H9 (cell line): ENCODE measurements around the gene CREB1. TPM values are rescaled to one million over a fixed set of nuclear protein-coding genes. Genes with fewer than 3 reads are reported as not detected.

Experiments
- DNase-seq: peaks from one replicate; pipeline ENCODE4 v3.0.0-alpha.2; 2017
- H2AFZ ChIP-seq: one replicate; pipeline ENCODE4 v1.6.1; 2013; ENCODE audit warnings: mild to moderate bottlenecking, low read length, control low read depth, moderate library complexity
- H2AK5ac ChIP-seq: 2 replicates; pipeline ENCODE4 v1.6.1; 2013; ENCODE audit warnings: low read length, control low read depth, mixed read lengths; ENCODE audit not compliant: insufficient read length
- H2BK120ac ChIP-seq: one replicate; pipeline ENCODE4 v1.6.1; 2013; ENCODE audit warnings: low read depth, mild to moderate bottlenecking, low read length, control low read depth, inconsistent platforms; ENCODE audit not compliant: poor library complexity, severe bottlenecking
- H2BK12ac ChIP-seq: 2 replicates; pipeline ENCODE4 v1.6.1; 2013; ENCODE audit warnings: low read length, control low read depth, mixed read lengths, low read depth; ENCODE audit not compliant: insufficient read length
- H2BK15ac ChIP-seq: 2 replicates; pipeline ENCODE4 v1.6.1; 2013; ENCODE audit warnings: low read depth, low read length, control low read depth
- H2BK20ac ChIP-seq: one replicate; pipeline ENCODE4 v1.6.1; 2013; ENCODE audit warnings: low read depth, mild to moderate bottlenecking, low read length, control low read depth, inconsistent platforms; ENCODE audit not compliant: poor library complexity, severe bottlenecking
- H2BK5ac ChIP-seq: 2 replicates; pipeline ENCODE4 v1.6.1; 2013; ENCODE audit warnings: low read length, control low read depth, mixed read lengths; ENCODE audit not compliant: insufficient read length
- H3K14ac ChIP-seq: 2 replicates; pipeline ENCODE4 v1.6.1; 2013; ENCODE audit warnings: low read length, control low read depth; ENCODE audit not compliant: insufficient read depth
- H3K18ac ChIP-seq: 2 replicates; pipeline ENCODE4 v1.6.1; 2013; ENCODE audit warnings: low read depth, mild to moderate bottlenecking, mixed read lengths, low read length, control low read depth; ENCODE audit not compliant: insufficient read length
- H3K23ac ChIP-seq: 2 replicates; pipeline ENCODE4 v1.6.1; 2013; ENCODE audit warnings: low read length, control low read depth, mixed read lengths, low read depth; ENCODE audit not compliant: insufficient read length
- H3K23me2 ChIP-seq: 2 replicates; pipeline ENCODE4 v1.6.1; 2013; ENCODE audit warnings: low read depth, mild to moderate bottlenecking, mixed read lengths, low read length, control low read depth; ENCODE audit not compliant: insufficient read length, poor library complexity, severe bottlenecking
- H3K27ac ChIP-seq: 2 replicates; pipeline ENCODE4 v1.5.1; 2013; ENCODE audit warnings: low read length, control low read depth, mixed read lengths, low read depth; ENCODE audit not compliant: insufficient read length
- H3K27me3 ChIP-seq: 2 replicates; pipeline ENCODE4 v1.6.1; 2013; ENCODE audit warnings: low read length, control low read depth, inconsistent platforms; ENCODE audit not compliant: insufficient read depth
- H3K4ac ChIP-seq: 2 replicates; pipeline ENCODE4 v1.6.1; 2013; ENCODE audit warnings: low read depth, mild to moderate bottlenecking, control low read depth, inconsistent platforms, low read length, moderate library complexity
- H3K4me1 ChIP-seq: 2 replicates; pipeline ENCODE4 v1.6.1; 2013; ENCODE audit warnings: low read length, control low read depth, inconsistent platforms; ENCODE audit not compliant: insufficient read depth
- H3K4me2 ChIP-seq: 2 replicates; pipeline ENCODE4 v1.6.1; 2013; ENCODE audit warnings: low read length, control low read depth, mixed read lengths; ENCODE audit not compliant: insufficient read length, insufficient read depth
- H3K56ac ChIP-seq: 2 replicates; pipeline ENCODE4 v1.6.1; 2013; ENCODE audit warnings: low read depth, mild to moderate bottlenecking, mixed read lengths, low read length, control low read depth; ENCODE audit not compliant: insufficient read length
- H3K79me1 ChIP-seq: 2 replicates; pipeline ENCODE4 v1.6.1; 2013; ENCODE audit warnings: low read depth, mild to moderate bottlenecking, moderate library complexity, low read length, control low read depth, inconsistent platforms; ENCODE audit not compliant: insufficient read depth, poor library complexity, severe bottlenecking
- H3K79me2 ChIP-seq: 2 replicates; pipeline ENCODE4 v1.6.1; 2013; ENCODE audit warnings: low read length, control low read depth, inconsistent platforms; ENCODE audit not compliant: insufficient read depth
- H3K9ac ChIP-seq: 2 replicates; pipeline ENCODE4 v1.6.1; 2013; ENCODE audit warnings: low read length, control low read depth, mixed read lengths; ENCODE audit not compliant: insufficient read length; ENCODE audit errors: extremely low read depth
- H3K9me3 ChIP-seq: one replicate; pipeline ENCODE4 v1.6.1; 2013; ENCODE audit warnings: low read depth, low read length, inconsistent platforms; ENCODE audit not compliant: control insufficient read depth
- H3T11ph ChIP-seq: one replicate; pipeline ENCODE4 v1.6.1; 2013; ENCODE audit warnings: mild to moderate bottlenecking, low read length, control low read depth, inconsistent platforms
- H4K20me1 ChIP-seq: one replicate; pipeline ENCODE4 v1.6.1; 2013; ENCODE audit not compliant: control insufficient read depth, insufficient read length, insufficient read depth
- H4K5ac ChIP-seq: 2 replicates; pipeline ENCODE4 v1.6.1; 2013; ENCODE audit warnings: low read depth, mild to moderate bottlenecking, mixed read lengths, low read length, control low read depth; ENCODE audit not compliant: insufficient read length
- H4K8ac ChIP-seq: replicated peaks from 2 replicates; pipeline ENCODE4 v1.6.1; 2013; ENCODE audit warnings: low read length, control low read depth, mixed read lengths, low read depth; ENCODE audit not compliant: insufficient read length
- H4K91ac ChIP-seq: 2 replicates; pipeline ENCODE4 v1.6.1; 2013; ENCODE audit warnings: low read depth, mild to moderate bottlenecking, moderate library complexity, mixed read lengths, low read length, control low read depth; ENCODE audit not compliant: insufficient read length
- H3K27ac Mint-ChIP-seq, 3 experiments: 2 replicates in 2 of 3; 3 replicates in 1 of 3; pipeline ENCODE4 v1.8.0; 2020 to 2021; ENCODE audit warnings: mixed read lengths in 3 of 3, mild to moderate bottlenecking in 1 of 3, moderate library complexity in 1 of 3
- H3K27me3 Mint-ChIP-seq: 2 replicates; pipeline ENCODE4 v1.8.0; 2021; ENCODE audit warnings: low read depth, mild to moderate bottlenecking, moderate library complexity, mixed read lengths
- H3K36me3 Mint-ChIP-seq, 3 experiments: 2 replicates in 2 of 3; 3 replicates in 1 of 3; pipeline ENCODE4 v1.8.0; 2020 to 2021; ENCODE audit warnings: low read depth in 3 of 3, mixed read lengths in 3 of 3; ENCODE audit not compliant: insufficient read depth in 1 of 3
- H3K4me1 Mint-ChIP-seq, 2 experiments: 2 replicates each; pipeline ENCODE4 v1.8.0; 2020; ENCODE audit warnings: mixed read lengths in 2 of 2
- H3K4me3 Mint-ChIP-seq, 2 experiments: 2 replicates in 1 of 2; 3 replicates in 1 of 2; pipeline ENCODE4 v1.8.0; 2020 to 2021; ENCODE audit warnings: mild to moderate bottlenecking in 2 of 2, mixed read lengths in 2 of 2, moderate library complexity in 1 of 2
- H3K9me3 Mint-ChIP-seq, 2 experiments: 2 replicates in 1 of 2; 3 replicates in 1 of 2; pipeline ENCODE4 v1.8.0; 2020; ENCODE audit warnings: mild to moderate bottlenecking in 2 of 2, mixed read lengths in 2 of 2, moderate library complexity in 1 of 2
- total RNA-seq: library from RNA; stranded (reverse); gene quantifications from 2 replicates; pipeline ENCODE4 v1.2.1, GENCODE V29; 2021
- TF ChIP-seq, protein P1 (sequence below): fragments of 200-600 bp; sonication (generic); conservative IDR thresholded peaks from 3 replicates; pipeline ENCODE4 v1.8.0; 2021; ENCODE audit warnings: antibody characterized with exemption, mild to moderate bottlenecking

Gene CREB1
- total RNA-seq, 1 experiment from 2014 or later, result 103 TPM

- DNase-seq, result no peak
- Histone ChIP-seq H3K9me3 (no peaks in the 10 kb centered on the region), H4K8ac (no peak overlapping the region), H2BK120ac (no peak overlapping the region), H3K27me3 (no peaks in the 10 kb centered on the region), H3T11ph (no peak overlapping the region), H3K27ac (no peak overlapping the region), H3K4me1 (no peaks in the 10 kb centered on the region), H3K79me1 (no peaks in the 10 kb centered on the region), H2BK20ac (no peak overlapping the region), H3K56ac (no peak overlapping the region), H3K14ac (no peak overlapping the region), H2AK5ac (no peak overlapping the region), H4K5ac (no peak overlapping the region), H3K18ac (no peak overlapping the region), H3K23me2 (no peaks in the 10 kb centered on the region), H2AFZ (no peak overlapping the region), H2BK12ac (no peak overlapping the region), H3K79me2 (no peaks in the 10 kb centered on the region), H3K4ac (no peak overlapping the region), H3K23ac (no peak overlapping the region), H2BK15ac (no peak overlapping the region), H4K20me1 (no peaks in the 10 kb centered on the region), H4K91ac (no peak overlapping the region), H3K9ac (no peak overlapping the region), H3K4me2 (no peak overlapping the region), H2BK5ac (no peak overlapping the region)
- Mint-ChIP-seq H3K27me3 (no peaks in the 10 kb centered on the region), H3K4me1 (no peaks in the 10 kb centered on the region), H3K27ac (no peak overlapping the region), H3K4me3 (no peak overlapping the region), H3K9me3 (no peaks in the 10 kb centered on the region), H3K36me3 (peaks cover 0 to 31% (median 29%) of the 10 kb centered on the region in 3 experiments; a peak in 5 of 7 replicates)
- TF ChIP-seq, protein P1, sequence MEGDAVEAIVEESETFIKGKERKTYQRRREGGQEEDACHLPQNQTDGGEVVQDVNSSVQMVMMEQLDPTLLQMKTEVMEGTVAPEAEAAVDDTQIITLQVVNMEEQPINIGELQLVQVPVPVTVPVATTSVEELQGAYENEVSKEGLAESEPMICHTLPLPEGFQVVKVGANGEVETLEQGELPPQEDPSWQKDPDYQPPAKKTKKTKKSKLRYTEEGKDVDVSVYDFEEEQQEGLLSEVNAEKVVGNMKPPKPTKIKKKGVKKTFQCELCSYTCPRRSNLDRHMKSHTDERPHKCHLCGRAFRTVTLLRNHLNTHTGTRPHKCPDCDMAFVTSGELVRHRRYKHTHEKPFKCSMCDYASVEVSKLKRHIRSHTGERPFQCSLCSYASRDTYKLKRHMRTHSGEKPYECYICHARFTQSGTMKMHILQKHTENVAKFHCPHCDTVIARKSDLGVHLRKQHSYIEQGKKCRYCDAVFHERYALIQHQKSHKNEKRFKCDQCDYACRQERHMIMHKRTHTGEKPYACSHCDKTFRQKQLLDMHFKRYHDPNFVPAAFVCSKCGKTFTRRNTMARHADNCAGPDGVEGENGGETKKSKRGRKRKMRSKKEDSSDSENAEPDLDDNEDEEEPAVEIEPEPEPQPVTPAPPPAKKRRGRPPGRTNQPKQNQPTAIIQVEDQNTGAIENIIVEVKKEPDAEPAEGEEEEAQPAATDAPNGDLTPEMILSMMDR, result no peak
These were observed 69.9 kb downstream of the CREB1 start for GRCh38 chr2:207599636-207600035.
